GM21423 (cell line): ENCODE measurements around the gene TRAF6.
"Not testable (repeated sequence)": the region's sequence is repeated elsewhere in the genome, so short reads cannot be mapped to it uniquely, and the experiment has no call there.

Experiments
- ATAC-seq: cut with Tn5 transposase; IDR thresholded peaks from one replicate; pipeline ENCODE4 v1.9.1; 2021; ENCODE audit warnings: mild to moderate bottlenecking, moderate library complexity; ENCODE audit not compliant: unreplicated experiment

TRAF6 gene, protein sequence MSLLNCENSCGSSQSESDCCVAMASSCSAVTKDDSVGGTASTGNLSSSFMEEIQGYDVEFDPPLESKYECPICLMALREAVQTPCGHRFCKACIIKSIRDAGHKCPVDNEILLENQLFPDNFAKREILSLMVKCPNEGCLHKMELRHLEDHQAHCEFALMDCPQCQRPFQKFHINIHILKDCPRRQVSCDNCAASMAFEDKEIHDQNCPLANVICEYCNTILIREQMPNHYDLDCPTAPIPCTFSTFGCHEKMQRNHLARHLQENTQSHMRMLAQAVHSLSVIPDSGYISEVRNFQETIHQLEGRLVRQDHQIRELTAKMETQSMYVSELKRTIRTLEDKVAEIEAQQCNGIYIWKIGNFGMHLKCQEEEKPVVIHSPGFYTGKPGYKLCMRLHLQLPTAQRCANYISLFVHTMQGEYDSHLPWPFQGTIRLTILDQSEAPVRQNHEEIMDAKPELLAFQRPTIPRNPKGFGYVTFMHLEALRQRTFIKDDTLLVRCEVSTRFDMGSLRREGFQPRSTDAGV

DNA sequence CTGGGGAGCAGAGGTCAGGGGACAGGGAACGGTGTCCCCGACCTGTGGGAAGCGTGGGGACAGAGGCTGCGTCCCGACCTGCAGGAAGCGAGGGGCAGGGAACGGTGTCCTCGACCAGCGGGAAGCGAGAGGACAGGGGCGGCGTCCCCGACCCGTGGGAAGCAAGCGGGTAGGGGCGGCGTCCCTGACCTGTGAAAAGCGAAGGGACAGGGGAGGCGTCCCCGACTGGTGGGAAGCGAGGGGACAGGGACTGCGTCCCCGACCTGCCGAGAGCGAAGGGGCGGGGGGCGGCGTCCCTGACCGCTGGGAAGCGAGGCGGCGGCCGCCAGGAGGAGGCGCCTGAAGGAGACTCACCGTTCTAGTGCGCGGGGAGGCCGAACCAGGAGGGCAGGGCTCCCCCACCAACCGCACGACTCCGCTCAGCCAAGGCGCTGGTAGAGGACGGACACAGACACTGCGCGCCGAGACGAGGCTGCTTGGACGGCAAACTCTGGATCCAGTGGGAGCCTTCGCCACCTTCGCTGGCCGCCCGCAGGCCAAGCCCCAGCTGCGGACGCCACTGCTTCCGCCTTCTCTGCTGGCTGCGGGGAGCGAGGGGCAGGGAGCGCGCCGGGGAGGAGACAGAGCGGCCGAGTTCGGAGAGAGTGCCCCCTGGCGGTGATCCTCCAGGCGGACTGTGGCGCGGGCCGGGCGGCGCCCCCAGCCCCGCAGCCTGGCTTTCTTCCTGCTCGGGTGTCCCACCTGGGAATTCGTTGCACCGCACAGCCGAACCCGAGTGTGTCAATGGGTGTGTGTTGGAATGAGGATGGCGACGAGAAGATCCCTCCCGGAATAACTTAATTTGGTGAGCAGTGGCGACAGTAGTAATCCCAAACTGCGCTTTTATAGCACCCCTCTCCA, at the start of gene TRAF6:
TRAF6 (minus strand) TSS at position 579 of the 900 bp plus-strand sequence. CDS start 8,757 bp downstream, outside the sequence.
- ATAC-seq = peak; percentile 97

DNA sequence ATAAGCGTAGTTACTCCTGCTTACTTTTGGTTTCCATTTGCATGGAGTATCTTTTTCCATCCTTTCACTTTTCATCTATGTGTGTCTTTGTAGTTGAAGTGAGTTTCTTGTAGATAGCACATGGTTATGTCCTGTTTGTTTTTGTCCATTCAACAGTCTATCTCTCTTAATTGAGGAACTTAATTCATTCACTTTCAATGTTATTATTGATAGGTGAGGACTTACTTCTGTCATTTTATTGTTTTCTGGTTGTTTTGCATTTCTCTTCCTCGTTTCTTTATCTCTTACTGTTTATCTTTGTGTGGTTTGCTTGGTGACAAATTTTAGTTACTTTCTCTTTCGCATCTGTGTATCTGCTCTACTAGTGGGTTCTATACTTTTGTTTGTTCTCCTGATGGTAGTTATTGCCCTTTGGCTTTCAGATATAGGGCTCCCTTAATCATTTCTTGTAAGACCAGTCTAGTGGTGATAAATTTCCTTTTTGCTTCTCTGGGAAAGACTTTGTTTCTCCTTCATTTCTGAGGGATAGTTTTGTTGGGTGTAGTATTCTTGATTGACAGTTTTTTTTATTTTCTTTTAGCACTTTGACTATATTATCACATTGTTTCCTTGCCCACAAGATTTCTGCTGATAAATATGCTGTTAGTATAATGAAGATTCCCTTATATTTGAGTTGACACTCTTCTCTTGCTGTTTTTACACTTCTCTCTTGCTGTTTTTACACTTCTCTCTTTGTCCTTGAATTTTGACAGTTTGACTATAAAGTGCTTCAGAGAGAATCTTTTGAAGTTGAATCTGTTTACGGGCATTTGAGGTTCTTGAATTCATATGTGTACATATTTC, 48.7 kb upstream of the TRAF6 start:
- ATAC-seq = peak; percentile 92

DNA sequence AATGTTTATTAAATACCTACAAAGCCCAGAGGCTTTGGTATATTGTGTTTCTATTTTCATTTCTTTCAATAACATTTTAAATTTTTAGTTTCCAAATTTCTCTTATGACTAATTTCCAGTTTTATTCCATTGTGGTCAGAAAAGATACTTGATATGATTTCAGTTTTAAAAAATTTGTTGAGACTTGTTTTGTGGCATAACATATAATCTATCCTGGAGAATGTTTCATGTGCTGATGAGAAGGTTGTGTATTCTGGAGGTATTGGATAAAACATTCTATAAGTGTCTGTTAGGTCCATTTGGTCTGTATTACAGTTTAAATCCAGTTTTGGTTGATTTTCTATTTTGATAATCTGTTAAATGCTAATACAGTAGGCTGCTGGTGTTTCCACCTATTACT, 47.9 kb upstream of the TRAF6 start:
- no peak for ATAC-seq

DNA sequence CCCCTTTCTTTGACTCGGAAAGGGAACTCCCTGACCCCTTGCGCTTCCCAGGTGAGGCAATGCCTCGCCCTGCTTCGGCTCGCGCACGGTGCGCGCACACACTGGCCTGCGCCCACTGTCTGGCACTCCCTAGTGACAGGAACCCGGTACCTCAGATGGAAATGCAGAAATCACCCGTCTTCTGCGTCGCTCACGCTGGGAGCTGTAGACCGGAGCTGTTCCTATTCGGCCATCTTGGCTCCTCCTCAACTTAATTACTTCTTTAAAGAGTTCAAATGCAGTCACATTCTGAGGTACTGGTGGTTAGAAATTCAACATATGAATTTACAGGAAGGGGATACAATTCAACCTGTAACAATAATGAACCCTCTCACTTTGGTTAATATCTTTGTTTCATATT, 47.3 kb upstream of the TRAF6 start:
- not testable (repeated sequence) for ATAC-seq

DNA sequence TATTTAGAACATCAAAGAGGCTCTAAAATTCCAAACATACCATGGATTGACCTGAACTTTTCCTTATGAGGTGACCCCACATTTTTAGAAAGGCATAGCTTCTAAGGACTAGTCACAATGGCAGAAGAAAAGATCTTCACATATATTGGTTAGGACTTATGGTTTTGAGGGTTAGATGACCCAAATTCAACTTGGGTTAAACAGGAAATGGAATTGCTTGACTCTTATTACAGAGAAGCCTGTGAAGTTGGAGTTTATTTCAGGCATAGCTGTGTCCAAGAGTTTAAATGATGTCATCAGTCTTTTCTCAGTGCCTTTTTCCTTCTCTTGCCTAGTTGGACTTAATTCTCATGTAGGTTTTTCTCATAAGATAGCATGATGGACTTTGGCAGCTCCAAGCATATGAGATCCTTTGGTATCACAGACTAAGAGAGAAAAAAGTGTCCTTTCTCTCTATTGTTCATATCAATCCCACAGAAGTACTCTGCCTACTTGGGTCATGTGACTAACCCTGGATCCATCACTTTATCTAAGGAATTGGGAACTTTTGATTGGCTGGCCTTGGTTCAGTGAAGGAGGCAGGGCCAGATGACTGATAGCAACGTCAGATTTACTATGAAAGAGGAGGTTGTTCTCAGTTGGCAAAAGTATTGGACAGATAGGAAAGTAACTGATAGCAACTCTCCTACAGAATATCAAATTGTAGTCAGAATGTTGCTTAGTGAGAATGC, 40.5 kb upstream of the TRAF6 start:
- ATAC-seq = no peak

DNA sequence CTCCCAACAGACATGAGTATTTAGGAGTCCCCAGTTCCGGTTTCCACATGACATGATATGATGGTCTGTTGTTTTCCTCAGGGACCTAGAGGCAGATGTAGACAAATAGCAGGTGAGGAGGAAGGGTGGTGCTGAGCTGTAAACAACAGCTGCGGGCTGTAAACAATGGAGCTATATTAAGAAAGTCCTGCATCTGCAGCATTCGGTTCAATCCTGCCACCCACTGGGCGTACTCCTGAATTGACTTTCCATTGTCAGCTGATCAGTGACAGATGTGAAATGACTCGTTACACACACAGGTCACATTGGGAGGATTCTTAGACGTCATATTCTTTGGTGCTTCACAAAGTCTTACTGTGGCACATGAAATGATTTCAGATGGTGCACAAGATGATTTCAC, 30.9 kb upstream of the TRAF6 start:
- ATAC-seq = peak; percentile 96

DNA sequence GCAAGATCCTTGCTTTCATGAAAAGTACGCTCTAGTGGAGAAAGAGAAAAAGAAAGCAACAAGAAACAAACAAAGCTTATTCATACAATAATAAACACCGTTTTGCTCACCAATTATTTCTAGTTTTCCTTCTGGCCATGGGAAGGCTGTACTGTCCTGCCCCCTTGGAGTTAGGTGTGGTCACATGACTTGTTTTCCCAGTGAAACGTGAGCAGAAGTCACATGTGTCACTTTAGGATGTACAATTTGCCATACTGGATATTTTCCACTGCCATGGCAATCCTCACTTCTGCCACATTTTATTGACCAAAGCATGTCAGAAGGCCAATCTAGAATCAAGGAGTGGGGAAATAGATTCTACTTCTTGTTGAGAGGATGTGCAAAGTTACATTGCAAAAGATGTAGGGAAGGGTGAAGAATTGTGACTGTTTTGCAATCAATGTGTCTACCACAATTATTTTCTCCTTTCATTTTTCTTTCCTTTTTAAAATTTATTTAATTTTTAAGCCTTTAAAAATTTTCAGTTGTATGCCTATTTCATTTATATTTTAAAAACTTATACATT, 24.3 kb upstream of the TRAF6 start:
- no peak for ATAC-seq

DNA sequence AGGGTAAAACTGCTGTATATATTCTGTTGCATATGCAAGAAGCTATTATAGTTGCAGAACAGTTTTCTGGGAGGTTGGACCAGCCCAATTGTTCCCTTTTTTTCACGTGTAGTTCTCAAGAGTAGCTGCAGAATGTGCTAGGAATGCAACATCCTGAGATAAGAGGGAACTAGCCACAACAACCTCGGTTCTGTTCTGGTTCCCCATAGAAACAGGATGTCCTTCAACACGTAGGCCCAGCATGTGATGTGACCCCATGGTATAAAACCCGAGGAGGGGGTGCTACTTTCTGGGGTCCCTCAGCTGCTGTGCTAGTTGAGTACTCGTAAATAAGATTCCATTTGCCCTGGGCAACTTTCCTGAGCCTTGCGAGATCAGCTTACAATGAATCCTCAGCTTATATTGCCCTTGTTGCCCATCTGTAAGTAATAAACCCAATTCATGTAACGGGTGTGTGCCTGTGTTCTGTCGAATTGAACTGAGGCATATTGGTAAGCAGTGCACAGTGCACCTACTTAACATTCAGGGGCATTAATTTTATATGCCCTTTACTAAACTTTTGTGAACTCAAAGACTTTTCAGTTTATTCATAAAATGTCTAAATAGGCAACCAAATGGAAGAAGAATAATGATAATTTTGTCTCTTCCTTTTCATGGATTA, 23.0 kb upstream of the TRAF6 start:
- no peak for ATAC-seq

DNA sequence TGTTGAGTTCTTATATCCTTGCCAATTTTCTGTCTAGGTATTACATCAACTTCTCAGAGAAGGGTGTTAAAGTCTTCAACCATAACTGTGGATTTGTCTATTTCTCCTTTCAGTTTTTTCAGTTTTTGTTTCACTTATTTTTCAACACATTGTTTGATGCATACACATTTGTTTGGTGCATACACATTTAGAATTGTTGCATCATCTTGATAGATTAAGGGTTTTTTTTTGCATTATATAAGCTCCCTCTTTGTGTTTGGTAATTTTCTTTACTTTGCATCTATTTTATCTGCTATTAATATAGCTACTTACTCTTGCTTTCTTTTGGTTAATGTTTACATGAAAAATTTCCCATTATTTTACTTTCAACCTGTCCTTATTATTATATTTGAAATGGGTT, 20.8 kb upstream of the TRAF6 start:
- ATAC-seq = no peak

DNA sequence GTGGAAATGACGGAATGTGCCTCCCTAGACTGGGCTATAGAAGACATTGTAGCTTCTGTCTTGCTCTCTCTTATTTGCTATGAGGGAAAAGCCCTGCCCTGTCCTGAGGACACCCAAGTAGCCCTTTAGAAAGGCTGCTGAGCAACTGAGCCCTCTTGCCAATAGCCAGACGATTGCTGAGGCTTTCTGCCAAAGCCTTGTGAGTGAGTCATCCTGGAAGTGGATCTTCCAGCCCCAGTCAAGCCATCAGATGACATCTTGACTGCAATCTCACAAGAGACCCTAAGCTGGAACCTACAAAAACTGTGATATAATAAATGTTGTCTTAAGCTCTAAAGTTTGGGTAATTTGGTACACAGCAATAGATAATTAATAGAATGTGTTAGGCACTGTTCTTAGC, 3.9 kb upstream of the TRAF6 start:
- no peak for ATAC-seq

DNA sequence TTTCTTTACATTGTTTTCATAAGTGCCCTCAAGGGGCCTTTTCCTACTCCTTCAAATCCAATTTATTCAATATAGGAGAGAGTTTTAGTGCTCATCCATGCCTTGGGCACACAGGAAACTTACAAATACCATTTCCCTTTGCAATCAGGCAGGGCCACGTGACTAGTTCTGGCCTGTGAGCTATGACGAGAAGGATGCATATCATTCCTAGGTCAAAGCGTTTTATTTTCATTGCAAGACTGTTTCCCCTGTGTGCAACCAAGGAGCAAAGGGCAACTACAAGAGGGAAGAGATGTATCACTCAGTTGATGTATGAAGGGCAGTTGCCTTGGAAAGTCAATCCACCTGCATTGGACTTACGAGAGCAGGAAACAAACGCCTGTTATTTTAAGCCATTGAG, 1.9 kb upstream of the TRAF6 start:
- no peak for ATAC-seq

DNA sequence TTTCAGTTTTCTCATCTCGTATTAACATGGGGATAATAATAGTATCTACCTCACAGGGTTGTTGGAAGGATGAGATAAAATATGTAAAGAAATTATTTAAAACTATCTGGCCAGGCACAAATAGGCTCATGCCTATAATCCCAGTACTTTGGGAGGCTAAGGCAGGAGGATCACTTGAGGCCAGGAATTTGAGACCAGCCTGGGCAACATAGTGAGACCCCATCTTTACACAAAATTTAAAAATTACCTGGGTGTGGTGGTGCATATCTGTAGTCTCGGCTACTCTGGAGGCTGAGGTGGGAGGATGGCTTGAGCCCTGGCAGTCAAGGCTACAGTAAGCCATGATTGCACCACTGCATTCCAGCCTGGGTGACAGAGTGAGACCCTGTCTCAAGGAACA, 990 bp upstream of the TRAF6 start:
- ATAC-seq = not testable (repeated sequence)

DNA sequence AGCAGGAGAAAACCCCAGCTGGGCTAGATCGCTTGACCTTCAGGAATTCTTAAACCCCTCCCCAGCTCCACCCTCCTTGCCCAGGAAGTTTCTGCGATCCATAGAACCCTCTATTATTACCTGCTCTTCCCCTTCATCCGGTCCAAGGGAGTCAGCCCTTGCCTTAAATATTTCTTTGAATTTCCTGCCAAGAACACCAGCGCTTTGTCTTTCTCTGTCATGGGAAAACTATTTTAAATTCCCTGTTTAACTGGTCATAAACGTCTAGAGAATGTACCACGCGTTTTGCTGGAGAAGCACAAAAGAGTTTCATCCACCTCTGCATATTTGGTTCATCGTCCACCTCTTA, 496 bp upstream of the TRAF6 start:
- no peak for ATAC-seq

DNA sequence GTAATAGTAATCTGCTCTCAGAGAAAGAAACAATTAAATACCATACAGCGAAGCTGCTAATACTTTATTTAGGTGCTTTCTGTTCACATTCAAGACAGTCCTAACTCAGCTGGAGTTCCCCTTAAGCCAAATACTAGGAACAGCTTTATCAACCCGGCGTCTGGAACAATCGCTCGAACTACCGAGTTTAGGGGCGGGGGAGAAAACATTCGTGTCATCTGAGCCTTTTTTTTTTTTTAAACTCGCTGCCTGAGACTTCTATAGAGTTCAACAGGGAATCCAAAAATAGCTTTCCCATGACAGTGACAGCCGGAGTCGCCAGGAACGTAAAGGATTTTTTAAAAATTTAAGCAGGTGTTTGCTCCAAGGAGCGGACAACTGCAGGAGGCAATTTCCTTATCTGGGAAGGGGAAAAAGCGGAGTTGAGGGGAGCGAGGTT, 852 bp downstream of the TRAF6 start:
- ATAC-seq = no peak

DNA sequence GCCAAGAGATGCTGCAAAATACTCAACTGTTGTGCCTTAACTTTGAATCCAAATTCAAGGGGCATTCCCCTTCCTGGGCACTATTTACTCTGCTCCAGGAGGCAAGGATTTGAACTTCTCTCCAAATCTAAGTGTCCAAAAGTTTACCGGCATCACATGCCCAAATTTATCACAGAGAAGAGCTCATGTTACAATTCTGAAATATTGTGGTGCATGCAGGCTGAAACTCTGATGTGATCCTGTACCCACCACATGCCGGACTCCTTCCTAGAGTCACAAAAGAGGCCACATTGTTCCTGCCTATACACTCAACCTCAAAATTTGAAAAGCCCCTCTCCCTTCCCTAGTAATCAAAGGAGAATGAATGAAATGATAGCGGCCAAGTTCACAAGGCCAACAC, 1.3 kb downstream of the TRAF6 start:
- ATAC-seq = no peak

DNA sequence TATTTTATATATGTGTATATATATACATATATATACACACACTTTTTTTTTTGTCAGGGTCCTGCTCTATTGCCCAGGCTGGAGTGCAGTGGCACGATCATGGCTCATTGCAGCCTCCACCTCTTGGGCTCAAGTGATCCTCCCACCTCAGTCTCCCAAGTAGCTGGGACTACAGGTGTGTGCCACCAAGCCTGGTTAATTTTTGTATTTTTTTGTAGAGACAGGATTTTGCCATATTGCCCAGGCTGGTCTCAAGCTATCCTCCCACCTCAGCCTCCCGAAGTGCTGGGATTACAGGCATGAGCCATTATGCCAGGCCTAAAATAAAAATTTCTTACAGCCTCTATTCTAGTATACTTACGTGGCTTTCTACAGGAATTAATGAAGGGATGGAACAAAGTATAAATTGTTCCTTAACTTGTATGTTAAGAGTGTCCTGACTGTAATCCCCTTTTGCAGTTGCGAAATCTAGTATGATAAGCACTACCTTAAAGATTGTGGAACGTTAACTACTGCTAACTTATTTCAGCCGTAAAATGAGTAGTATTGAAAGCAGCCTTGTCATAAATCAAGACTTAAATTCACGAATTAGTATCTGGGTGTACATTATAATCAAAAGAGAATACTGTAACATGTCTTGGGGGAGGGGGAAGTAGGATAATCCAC, 2.1 kb downstream of the TRAF6 start:
- no peak for ATAC-seq

DNA sequence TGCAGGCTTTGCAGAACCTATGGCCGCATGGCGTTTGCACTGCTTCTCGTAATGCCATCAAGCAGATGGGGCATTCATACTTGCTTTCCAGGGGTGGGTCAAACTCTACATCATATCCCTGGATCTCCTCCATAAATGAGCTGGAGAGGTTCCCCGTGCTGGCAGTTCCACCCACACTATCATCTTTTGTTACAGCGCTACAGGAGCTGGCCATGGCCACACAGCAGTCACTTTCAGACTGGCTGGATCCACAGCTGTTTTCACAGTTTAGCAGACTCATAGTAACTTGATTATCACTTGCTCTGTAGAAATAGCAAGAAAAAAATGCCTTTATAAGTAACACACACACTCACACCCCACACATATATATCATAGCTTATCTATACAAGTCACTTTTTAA, 8.8 kb downstream of the TRAF6 start:
- ATAC-seq = no peak

DNA sequence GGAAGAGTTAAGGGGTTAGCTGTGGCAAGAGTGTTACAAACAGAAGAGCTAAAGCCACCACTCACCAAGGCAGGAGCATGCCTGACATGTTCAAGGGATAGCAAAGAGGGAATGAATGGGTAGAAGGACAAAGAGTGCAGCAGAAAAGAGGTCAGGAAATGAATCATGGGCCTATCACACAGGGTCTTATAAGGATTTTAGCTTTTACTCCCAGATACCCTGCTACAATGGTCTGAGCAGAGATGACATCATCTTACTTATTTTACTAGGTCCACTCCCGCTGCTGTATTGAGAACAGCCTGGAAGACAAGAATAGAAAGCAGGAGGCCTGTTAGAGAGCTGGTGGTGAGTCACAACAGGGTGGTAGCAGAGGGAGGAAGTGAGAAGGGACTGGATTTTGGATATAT, 9.8 kb downstream of the TRAF6 start:
- ATAC-seq = peak; percentile 97

DNA sequence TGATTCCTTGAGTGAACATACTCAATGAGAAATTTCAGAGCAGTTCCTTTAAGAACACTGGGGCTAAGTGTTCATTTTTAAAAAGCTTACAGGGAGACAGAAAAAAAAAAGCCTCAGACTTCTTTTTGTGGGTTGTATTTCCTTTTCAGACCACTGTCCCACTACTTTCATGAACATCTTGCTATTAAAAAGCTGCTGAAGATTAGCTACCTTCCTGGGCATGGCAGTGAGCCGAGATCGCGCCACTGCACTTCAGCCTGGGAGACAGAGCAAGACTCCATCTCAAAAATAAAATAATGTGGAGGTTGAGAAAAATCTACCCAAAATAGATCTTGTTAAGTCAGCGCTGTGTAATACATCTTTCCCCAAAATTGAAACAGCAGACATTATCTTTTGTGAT, 10.8 kb downstream of the TRAF6 start:
- ATAC-seq = no peak
